Liver (tissue), 9 donors: ENCODE data around the gene SOX6. TPM values are rescaled to one million over a fixed set of nuclear protein-coding genes. Genes with fewer than 3 reads are reported as not detected.

Experiments
- DNase-seq: peaks from one replicate; pipeline ENCODE4 v3.0.0-alpha.2; 2017; ENCODE audit warnings: low spot score
- H3K27ac ChIP-seq, 2 donors: one replicate each; pipeline ENCODE4 v1.7.0; 2013; ENCODE audit warnings: inconsistent platforms in 2 of 2, low read length in 2 of 2, control low read depth in 1 of 2, low read depth in 1 of 2, mild to moderate bottlenecking in 1 of 2
- H3K27me3 ChIP-seq, 4 donors: one replicate each; pipeline versions ENCODE4 v1.6.1 to v1.7.0; 2013; ENCODE audit warnings: low read length in 3 of 4, inconsistent platforms in 1 of 4, mild to moderate bottlenecking in 1 of 4, moderate library complexity in 1 of 4; ENCODE audit not compliant: control insufficient read depth in 4 of 4, insufficient read depth in 4 of 4
- H3K36me3 ChIP-seq, 4 donors: one replicate each; pipeline versions ENCODE4 v1.6.1 to v1.7.0; 2013; ENCODE audit warnings: low read length in 3 of 4, mild to moderate bottlenecking in 3 of 4, low read depth in 1 of 4, moderate library complexity in 1 of 4; ENCODE audit not compliant: control insufficient read depth in 4 of 4, insufficient read depth in 3 of 4
- H3K4me1 ChIP-seq, 4 donors: one replicate each; pipeline versions ENCODE4 v1.6.1 to v1.7.0; 2013; ENCODE audit warnings: low read length in 3 of 4, mild to moderate bottlenecking in 3 of 4, moderate library complexity in 1 of 4; ENCODE audit not compliant: control insufficient read depth in 4 of 4, insufficient read depth in 4 of 4
- H3K4me3 ChIP-seq, 3 donors: one replicate each; pipeline versions ENCODE4 v1.6.1 to v1.7.0; 2013; ENCODE audit warnings: low read length in 3 of 3, control low read depth in 1 of 3, low read depth in 1 of 3, mild to moderate bottlenecking in 1 of 3
- H3K9ac ChIP-seq, 2 donors: one replicate each; pipeline ENCODE4 v1.7.0; 2013; ENCODE audit warnings: low read length in 2 of 2, mild to moderate bottlenecking in 2 of 2, moderate library complexity in 2 of 2, control low read depth in 1 of 2, low read depth in 1 of 2
- H3K9me3 ChIP-seq, 4 donors: one replicate each; pipeline versions ENCODE4 v1.6.1 to v1.7.0; 2013; ENCODE audit warnings: low read length in 3 of 4; ENCODE audit not compliant: control insufficient read depth in 4 of 4
- EGR1 ChIP-seq, 2 donors: IDR thresholded peaks; 2 replicates each; pipeline ENCODE4 v1.6.1; 2016 to 2018; ENCODE audit warnings: antibody characterized with exemption in 2 of 2, low read depth in 2 of 2
- FOXA1 ChIP-seq: IDR thresholded peaks from 2 replicates; pipeline ENCODE4 v1.6.1; 2016; ENCODE audit warnings: antibody characterized with exemption
- FOXA2 ChIP-seq: IDR thresholded peaks from 2 replicates; pipeline ENCODE4 v1.6.1; 2016; ENCODE audit warnings: antibody characterized with exemption
- GABPA ChIP-seq, 2 donors: IDR thresholded peaks in 1 of 2; conservative IDR thresholded peaks in 1 of 2; 2 replicates each; pipeline ENCODE4 v1.6.1; 2016; ENCODE audit warnings: antibody characterized with exemption in 2 of 2, mild to moderate bottlenecking in 1 of 2, moderate library complexity in 1 of 2
- HNF4A ChIP-seq, 2 donors: conservative IDR thresholded peaks; 2 replicates each; pipeline ENCODE4 v1.6.1; 2016; ENCODE audit warnings: antibody characterized with exemption in 2 of 2, mild to moderate bottlenecking in 2 of 2
- HNF4G ChIP-seq: IDR thresholded peaks from 2 replicates; pipeline ENCODE4 v1.6.1; 2016; ENCODE audit warnings: antibody characterized with exemption
- JUND ChIP-seq, 2 donors: IDR thresholded peaks; 2 replicates each; pipeline ENCODE4 v1.6.1; 2016; ENCODE audit warnings: antibody characterized with exemption in 2 of 2
- NR2F2 ChIP-seq: IDR thresholded peaks from 2 replicates; pipeline ENCODE4 v1.6.1; 2016; ENCODE audit warnings: antibody characterized with exemption
- RAD21 ChIP-seq, 2 donors: IDR thresholded peaks; 2 replicates each; pipeline ENCODE4 v1.6.1; 2016; ENCODE audit warnings: antibody characterized with exemption in 2 of 2, mild to moderate bottlenecking in 2 of 2
- RXRA ChIP-seq, 2 donors: IDR thresholded peaks; 2 replicates each; pipeline ENCODE4 v1.6.1; 2017 to 2018; ENCODE audit warnings: antibody characterized with exemption in 2 of 2, mild to moderate bottlenecking in 1 of 2
- SP1 ChIP-seq: IDR thresholded peaks from 2 replicates; pipeline ENCODE4 v1.6.1; 2018; ENCODE audit warnings: antibody characterized with exemption, mild to moderate bottlenecking
- TAF1 ChIP-seq: conservative IDR thresholded peaks from 2 replicates; pipeline ENCODE4 v1.6.1; 2016; ENCODE audit warnings: antibody characterized with exemption, mild to moderate bottlenecking
- WGBS: extraction: QIAGEN DNeasy Blood & Tissue Kit; methylation state at CpG from one replicate; pipeline ENCODE4 v1.1.7; 2013; 5-methylcytosine and 5-hydroxymethylcytosine counted together
- polyA plus RNA-seq, 2 donors: library from polyadenylated mRNA; stranded (reverse) in 1 of 2; unstranded in 1 of 2; fragments of 200-250 nt in 1 of 2; fragments of >200 nt in 1 of 2; fragmentation: Nextera tagmentation in 1 of 2; extraction: Ambion mirVana in 1 of 2; gene quantifications; one replicate each; pipeline versions ENCODE4 v1.2.1 to v1.2.3, GENCODE V29; 2013 to 2015
- total RNA-seq, 2 donors: library from RNA; depleted of rRNA; stranded (reverse); fragments of >200 nt; gene quantifications; one replicate each; pipeline ENCODE4 v1.2.3, GENCODE V29; 2014
- TF ChIP-seq, protein P1 (sequence below): IDR thresholded peaks from 2 replicates; pipeline ENCODE4 v1.6.1; 2016; ENCODE audit warnings: antibody characterized with exemption
- TF ChIP-seq, protein P2 (sequence below): IDR thresholded peaks from 2 replicates; pipeline ENCODE4 v1.6.1; 2016; ENCODE audit warnings: antibody characterized with exemption
- TF ChIP-seq, protein P3 (sequence below): fragments of 150-350 bp; IDR thresholded peaks from 2 replicates; pipeline ENCODE4 v1.5.1; 2017; ENCODE audit warnings: improper control_type of control experiment, low read depth, low read length; ENCODE audit not compliant: missing input control
- TF ChIP-seq, protein P4 (sequence below): IDR thresholded peaks from 2 replicates; pipeline ENCODE4 v1.6.1; 2016; ENCODE audit warnings: antibody characterized with exemption
- donor health status: healthy.
- donor health status: healthy.
- donor health status: healthy.
- donor health status: healthy.
- donor health status: healthy.

The SOX6 gene
- total and polyA plus RNA-seq, 4 donors: 2.4 to 111 (median 14.8) TPM

DNA sequence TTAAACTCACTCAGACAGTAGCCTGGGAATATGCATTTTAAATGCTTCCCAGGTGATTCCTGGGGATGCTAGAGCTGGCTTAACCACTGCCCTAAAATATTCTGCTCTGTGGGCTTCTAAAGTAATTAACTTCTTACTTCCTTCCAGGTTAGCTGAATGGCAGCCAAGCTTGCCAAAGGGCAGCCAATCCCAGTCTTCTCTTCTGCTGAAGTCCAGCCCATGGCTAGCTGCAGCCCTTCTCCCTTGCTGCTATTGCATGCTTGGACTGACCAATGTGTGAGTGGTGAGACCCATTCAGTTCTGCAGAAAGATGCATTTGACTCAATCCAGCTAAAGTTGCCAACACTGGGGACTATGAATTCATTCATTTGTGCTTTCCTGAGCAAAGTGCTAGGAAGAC lies 411.9 kb downstream of the SOX6 start:
- no peak for DNase-seq
- Histone ChIP-seq H3K4me1 (peaks cover 0 to 8% (median 2%) of the 10 kb centered on the region in 4 donors), H3K27ac (no peak overlapping the region), H3K4me3 (no peak overlapping the region), H3K27me3 (no peaks in the 10 kb centered on the region), H3K9ac (no peak overlapping the region), H3K36me3 (no peaks in the 10 kb centered on the region), H3K9me3 (no peaks in the 10 kb centered on the region)
- no peak for TF ChIP-seq FOXA1
- TF ChIP-seq, protein P1, sequence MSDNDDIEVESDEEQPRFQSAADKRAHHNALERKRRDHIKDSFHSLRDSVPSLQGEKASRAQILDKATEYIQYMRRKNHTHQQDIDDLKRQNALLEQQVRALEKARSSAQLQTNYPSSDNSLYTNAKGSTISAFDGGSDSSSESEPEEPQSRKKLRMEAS: no peak
- no peak for TF ChIP-seq NR2F2
- no peak for TF ChIP-seq TAF1
- TF ChIP-seq JUND (IDR thresholded peaks at IDR 0.05): no peak
- no peak for TF ChIP-seq FOXA2
- no peak for TF ChIP-seq HNF4G
- no peak for TF ChIP-seq RXRA (IDR thresholded peaks at IDR 0.05)
- TF ChIP-seq EGR1 (IDR thresholded peaks at IDR 0.05; ENCODE audit: low read depth in 2 of 2): no peak
- TF ChIP-seq RAD21 (IDR thresholded peaks at IDR 0.05): no peak

DNA sequence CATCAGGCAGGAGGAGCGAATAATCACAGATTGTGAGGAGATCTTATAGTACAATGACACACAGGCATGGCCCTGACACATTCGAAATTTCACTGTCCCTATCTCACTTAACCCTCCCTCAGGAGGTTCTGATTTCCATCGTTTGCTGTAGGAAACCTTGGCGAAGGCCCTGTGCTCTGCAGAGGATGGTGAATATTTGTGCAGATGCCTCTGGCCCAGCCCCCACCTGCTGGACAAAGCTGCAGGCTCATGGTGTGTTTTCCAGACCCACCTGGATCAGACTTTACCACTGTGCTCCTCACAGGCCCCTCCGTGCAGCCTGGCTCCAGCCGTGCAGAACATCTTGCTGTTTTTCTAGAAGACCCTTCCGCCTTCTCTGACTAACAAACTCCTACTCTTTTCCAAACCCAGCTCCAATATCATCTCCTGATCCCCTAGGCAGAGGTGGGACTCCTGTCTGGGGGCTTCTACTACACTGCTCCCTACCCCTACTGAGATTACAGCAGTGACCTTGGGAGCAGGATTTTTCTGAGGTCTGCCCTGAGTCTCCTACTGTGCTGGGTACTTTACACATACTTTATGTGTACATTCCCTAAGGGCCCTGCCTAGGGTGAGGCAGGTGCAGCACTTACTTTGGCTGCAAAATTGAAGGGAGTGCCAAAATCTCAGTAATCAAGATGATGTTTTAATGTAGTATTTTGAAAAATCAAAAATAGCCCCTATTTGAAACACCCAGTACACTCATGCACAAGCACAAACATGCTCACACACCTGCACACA lies 412.7 kb downstream of the SOX6 start:
- no peak for DNase-seq
- no peaks in the 10 kb centered on the region for H3K36me3 ChIP-seq
- no peak overlapping the region for H3K9ac ChIP-seq
- no peak overlapping the region for H3K27ac ChIP-seq
- H3K4me3 ChIP-seq: no peak overlapping the region
- peaks cover 0 to 8% (median 1%) of the 10 kb centered on the region in 4 donors for H3K4me1 ChIP-seq
- WGBS: 91% methylated on average over 7 of the region's 7 CpGs
- H3K27me3 ChIP-seq: no peaks in the 10 kb centered on the region
- TF ChIP-seq FOXA1 (no peak), EGR1 (IDR thresholded peaks at IDR 0.05; ENCODE audit: low read depth in 2 of 2) (no peak), NR2F2 (no peak), TAF1 (no peak), RXRA (IDR thresholded peaks at IDR 0.05) (no peak)
- TF ChIP-seq, protein P1: no peak
- TF ChIP-seq, protein P2, sequence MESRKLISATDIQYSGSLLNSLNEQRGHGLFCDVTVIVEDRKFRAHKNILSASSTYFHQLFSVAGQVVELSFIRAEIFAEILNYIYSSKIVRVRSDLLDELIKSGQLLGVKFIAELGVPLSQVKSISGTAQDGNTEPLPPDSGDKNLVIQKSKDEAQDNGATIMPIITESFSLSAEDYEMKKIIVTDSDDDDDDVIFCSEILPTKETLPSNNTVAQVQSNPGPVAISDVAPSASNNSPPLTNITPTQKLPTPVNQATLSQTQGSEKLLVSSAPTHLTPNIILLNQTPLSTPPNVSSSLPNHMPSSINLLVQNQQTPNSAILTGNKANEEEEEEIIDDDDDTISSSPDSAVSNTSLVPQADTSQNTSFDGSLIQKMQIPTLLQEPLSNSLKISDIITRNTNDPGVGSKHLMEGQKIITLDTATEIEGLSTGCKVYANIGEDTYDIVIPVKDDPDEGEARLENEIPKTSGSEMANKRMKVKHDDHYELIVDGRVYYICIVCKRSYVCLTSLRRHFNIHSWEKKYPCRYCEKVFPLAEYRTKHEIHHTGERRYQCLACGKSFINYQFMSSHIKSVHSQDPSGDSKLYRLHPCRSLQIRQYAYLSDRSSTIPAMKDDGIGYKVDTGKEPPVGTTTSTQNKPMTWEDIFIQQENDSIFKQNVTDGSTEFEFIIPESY: no peak
- H3K9me3 ChIP-seq: no peaks in the 10 kb centered on the region

DNA sequence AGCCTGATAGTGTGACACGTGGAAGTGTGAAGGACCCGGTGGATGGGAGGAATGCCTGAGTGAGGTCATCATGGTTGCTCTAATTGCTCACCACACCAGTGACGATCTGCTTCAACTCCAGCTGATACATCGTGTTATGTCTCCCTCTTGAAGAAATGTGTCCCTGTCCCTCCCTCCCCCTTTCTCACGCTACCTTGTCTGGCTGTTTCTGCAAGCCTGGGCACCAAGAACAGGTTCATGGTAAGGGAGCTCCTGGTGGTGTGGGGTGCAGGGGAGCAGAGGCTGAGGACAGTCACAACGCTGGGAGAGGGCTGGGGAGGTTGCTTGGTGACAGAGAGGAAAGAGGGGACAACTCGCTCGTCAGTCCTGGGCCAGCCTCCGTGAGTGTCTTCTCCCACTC lies 413.4 kb downstream of the SOX6 start:
- no peaks in the 10 kb centered on the region for H3K9me3 ChIP-seq
- no peaks in the 10 kb centered on the region for H3K27me3 ChIP-seq
- H3K9ac ChIP-seq: no peak overlapping the region
- no peak overlapping the region for H3K4me3 ChIP-seq
- DNase-seq: no peak
- H3K36me3 ChIP-seq: no peaks in the 10 kb centered on the region
- 94% methylated on average over 9 of the region's 9 CpGs for WGBS
- H3K4me1 ChIP-seq: peaks cover 0 to 5% (median 0%) of the 10 kb centered on the region in 4 donors
- no peak overlapping the region for H3K27ac ChIP-seq
- TF ChIP-seq FOXA1: no peak
- TF ChIP-seq GABPA (IDR thresholded peaks at IDR 0.05 in 1 of 2, conservative IDR thresholded peaks at IDR 0.05 in 1 of 2): no peak
- no peak for TF ChIP-seq EGR1 (IDR thresholded peaks at IDR 0.05; ENCODE audit: low read depth in 2 of 2)
- TF ChIP-seq, protein P3, sequence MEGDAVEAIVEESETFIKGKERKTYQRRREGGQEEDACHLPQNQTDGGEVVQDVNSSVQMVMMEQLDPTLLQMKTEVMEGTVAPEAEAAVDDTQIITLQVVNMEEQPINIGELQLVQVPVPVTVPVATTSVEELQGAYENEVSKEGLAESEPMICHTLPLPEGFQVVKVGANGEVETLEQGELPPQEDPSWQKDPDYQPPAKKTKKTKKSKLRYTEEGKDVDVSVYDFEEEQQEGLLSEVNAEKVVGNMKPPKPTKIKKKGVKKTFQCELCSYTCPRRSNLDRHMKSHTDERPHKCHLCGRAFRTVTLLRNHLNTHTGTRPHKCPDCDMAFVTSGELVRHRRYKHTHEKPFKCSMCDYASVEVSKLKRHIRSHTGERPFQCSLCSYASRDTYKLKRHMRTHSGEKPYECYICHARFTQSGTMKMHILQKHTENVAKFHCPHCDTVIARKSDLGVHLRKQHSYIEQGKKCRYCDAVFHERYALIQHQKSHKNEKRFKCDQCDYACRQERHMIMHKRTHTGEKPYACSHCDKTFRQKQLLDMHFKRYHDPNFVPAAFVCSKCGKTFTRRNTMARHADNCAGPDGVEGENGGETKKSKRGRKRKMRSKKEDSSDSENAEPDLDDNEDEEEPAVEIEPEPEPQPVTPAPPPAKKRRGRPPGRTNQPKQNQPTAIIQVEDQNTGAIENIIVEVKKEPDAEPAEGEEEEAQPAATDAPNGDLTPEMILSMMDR: no peak
- no peak for TF ChIP-seq SP1
- TF ChIP-seq, protein P4, sequence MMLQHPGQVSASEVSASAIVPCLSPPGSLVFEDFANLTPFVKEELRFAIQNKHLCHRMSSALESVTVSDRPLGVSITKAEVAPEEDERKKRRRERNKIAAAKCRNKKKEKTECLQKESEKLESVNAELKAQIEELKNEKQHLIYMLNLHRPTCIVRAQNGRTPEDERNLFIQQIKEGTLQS: no peak
- TF ChIP-seq HNF4A (conservative IDR thresholded peaks at IDR 0.05): no peak
- TF ChIP-seq, protein P2: no peak
- no peak for TF ChIP-seq RAD21 (IDR thresholded peaks at IDR 0.05)
- TF ChIP-seq RXRA (IDR thresholded peaks at IDR 0.05): no peak
- TF ChIP-seq HNF4G: no peak
